K562 (cell line): ENCODE results near the gene TERC. TPM values are rescaled to one million over a fixed set of nuclear protein-coding genes. Genes with fewer than 3 reads are reported as not detected.
A peak's percentile ranks its signal among the peaks of the same experiment; 100 is the strongest.

ENCODE experiments used
- ARHGAP35 ChIP-seq: fragments of 450-650 bp; IDR thresholded peaks from 2 replicates; pipeline ENCODE4 v1.6.1; 2018; ENCODE audit not compliant: partially characterized antibody
- ATF3 ChIP-seq, 2 experiments: fragments of 450-650 bp in 1 of 2; sonication (generic) in 1 of 2; formaldehyde crosslinking in 1 of 2; IDR thresholded peaks in 1 of 2; conservative IDR thresholded peaks in 1 of 2; 2 replicates each; pipeline versions ENCODE4 v1.6.1 to v1.8.1; 2016 to 2023; ENCODE audit warnings: mild to moderate bottlenecking in 2 of 2, moderate library complexity in 2 of 2, inconsistent platforms in 1 of 2, missing genetic modification reagents in 1 of 2
- BCLAF1 ChIP-seq, 2 experiments: fragments of 450-650 bp in 1 of 2; IDR thresholded peaks; 2 replicates each; pipeline ENCODE4 v1.6.1; 2011 to 2017; ENCODE audit warnings: low read depth in 2 of 2, antibody characterized with exemption in 1 of 2, borderline replicate concordance in 1 of 2, low read length in 1 of 2, mild to moderate bottlenecking in 1 of 2, mixed read lengths in 1 of 2; ENCODE audit not compliant: control insufficient read depth in 1 of 2
- EP400 ChIP-seq: fragments of 450-650 bp; IDR thresholded peaks from 2 replicates; pipeline ENCODE4 v1.6.1; 2017; ENCODE audit warnings: antibody characterized with exemption, mild to moderate bottlenecking, moderate library complexity
- HMG20A ChIP-seq: fragments of 450-650 bp; formaldehyde crosslinking; conservative IDR thresholded peaks from 2 replicates; pipeline ENCODE4 v1.4.0; 2020; ENCODE audit warnings: mild to moderate bottlenecking, mixed read lengths
- KAT8 ChIP-seq: fragments of 450-650 bp; IDR thresholded peaks from 2 replicates; pipeline ENCODE4 v1.6.1; 2016; ENCODE audit warnings: low read depth, mild to moderate bottlenecking
- KLF16 ChIP-seq: IDR thresholded peaks from 2 replicates; pipeline ENCODE4 v1.6.1; 2016; ENCODE audit warnings: antibody characterized with exemption
- MED1 ChIP-seq: sonication (generic); formaldehyde crosslinking; IDR thresholded peaks from 2 replicates; pipeline ENCODE4 v1.8.1; 2023; ENCODE audit warnings: missing genetic modification reagents, borderline replicate concordance
- MLX ChIP-seq, 2 experiments: fragments of 450-650 bp in 1 of 2; sonication (generic) in 1 of 2; formaldehyde crosslinking; conservative IDR thresholded peaks; 2 replicates each; pipeline versions ENCODE4 v1.4.0 to v1.8.1; 2020 to 2022; ENCODE audit warnings: mild to moderate bottlenecking in 1 of 2, missing genetic modification reagents in 1 of 2
- NCOA1 ChIP-seq: fragments of 450-650 bp; IDR thresholded peaks from 2 replicates; pipeline ENCODE4 v1.6.1; 2016; ENCODE audit warnings: low read depth
- NCOA6 ChIP-seq: fragments of 450-650 bp; IDR thresholded peaks from 2 replicates; pipeline ENCODE4 v1.6.1; 2017; ENCODE audit warnings: mild to moderate bottlenecking
- NFATC3 ChIP-seq: fragments of 450-650 bp; IDR thresholded peaks from 2 replicates; pipeline ENCODE4 v1.6.1; 2017; ENCODE audit warnings: mild to moderate bottlenecking
- NFRKB ChIP-seq: fragments of 450-650 bp; IDR thresholded peaks from 2 replicates; pipeline ENCODE4 v1.6.1; 2016; ENCODE audit warnings: low read depth
- SMAD4 ChIP-seq: fragments of 250-450 bp; sonication (Bioruptor Pico); conservative IDR thresholded peaks from 2 replicates; pipeline ENCODE4 v1.8.0; 2021; ENCODE audit warnings: inconsistent platforms, mild to moderate bottlenecking, moderate library complexity
- SNAPC5 ChIP-seq: fragments of 250-450 bp; sonication (Bioruptor Pico); IDR thresholded peaks from 2 replicates; pipeline ENCODE4 v1.8.0; 2021; ENCODE audit warnings: moderate library complexity, mild to moderate bottlenecking, inconsistent platforms
- TEAD1 ChIP-seq, 2 experiments: fragments of 450-650 bp in 1 of 2; sonication (generic) in 1 of 2; formaldehyde crosslinking; IDR thresholded peaks; 2 replicates each; pipeline versions ENCODE4 v1.4.0 to v1.8.0; 2020 to 2022; ENCODE audit warnings: mild to moderate bottlenecking in 2 of 2, missing genetic modification reagents in 1 of 2
- ZNF133 ChIP-seq: fragments of 250-450 bp; sonication (Bioruptor Pico); IDR thresholded peaks from 2 replicates; pipeline ENCODE4 v1.4.0; 2020; ENCODE audit warnings: mild to moderate bottlenecking
- ZNF217 ChIP-seq: sonication (generic); formaldehyde crosslinking; IDR thresholded peaks from 2 replicates; pipeline ENCODE4 v1.8.0; 2022; ENCODE audit warnings: mild to moderate bottlenecking, missing genetic modification reagents
- ZNF316 ChIP-seq: fragments of 450-650 bp; IDR thresholded peaks from 2 replicates; pipeline ENCODE4 v1.6.1; 2016
- polyA plus RNA-seq, 8 experiments: library from polyadenylated mRNA; depleted of rRNA in 4 of 8; stranded (reverse) in 5 of 8; unstranded in 3 of 8; fragments of >200 nt; fragmentation: Nextera tagmentation in 2 of 8; fragmentation: Illumina TruSeq in 1 of 8; extraction: Ambion mirVana in 2 of 8; extraction: Trizol in 1 of 8; gene quantifications; 2 replicates each; pipeline versions ENCODE4 v1.2.1 to v1.2.3, GENCODE V29; 2011 to 2014; ENCODE audit warnings: inconsistent platforms in 1 of 8, missing spikeins in 1 of 8
- total RNA-seq, 7 experiments: library from RNA; depleted of rRNA in 6 of 7; stranded (reverse); fragments of >200 nt in 6 of 7; fragmentation: Illumina TruSeq in 2 of 7; extraction: Trizol in 2 of 7; gene quantifications; 2 replicates each; pipeline versions ENCODE4 v1.2.1 to v1.2.3, GENCODE V29; 2011 to 2021; ENCODE audit warnings: low replicate concordance in 1 of 7
- TF ChIP-seq, protein P1 (sequence below): fragments of 250-450 bp; sonication (Bioruptor Pico); IDR thresholded peaks from 2 replicates; pipeline ENCODE4 v1.8.0; 2022; ENCODE audit warnings: inconsistent platforms
- TF ChIP-seq, protein P2 (sequence below): fragments of 250-450 bp; sonication (Bioruptor Pico); IDR thresholded peaks from 2 replicates; pipeline ENCODE4 v1.4.0; 2020; ENCODE audit warnings: borderline replicate concordance

TERC gene
- total and polyA plus RNA-seq, 9 of the 15 experiments (the other 6 are each of a cell fraction or from before 2014, with no cell fraction given) = 0.77 to 234 (median 27.9) TPM; not detected in 3

GRCh38 chr3:169758359-169758994 is 6.4 kb downstream of the TERC start (continued):
- TF ChIP-seq NFRKB (no peak), MED1 (CRISPR knock-in tag) (no peak), SNAPC5 (CRISPR knock-in tag) (no peak), NCOA1 (no peak), HMG20A (CRISPR knock-in tag) (no peak), EP400 (no peak), ZNF217 (CRISPR knock-in tag) (no peak), ZNF133 (CRISPR knock-in tag) (no peak), KLF16 (0 out of 2 replicates have a peak, but pooled peaks have one; percentile 39), NCOA6 (no peak), SMAD4 (CRISPR knock-in tag) (no peak), BCLAF1 (IDR thresholded peaks at IDR 0.05; ENCODE audit: borderline replicate concordance in 1 of 2, control insufficient read depth in 1 of 2, low read depth in 2 of 2, low read length in 1 of 2) (no peak), TEAD1 (CRISPR knock-in tag; IDR thresholded peaks at IDR 0.05) (no peak), NFATC3 (no peak), ZNF316 (no peak), ATF3 (IDR thresholded peaks at IDR 0.05) (no peak), ATF3 (CRISPR knock-in tag; conservative IDR thresholded peaks at IDR 0.05) (no peak), MLX (CRISPR knock-in tag; conservative IDR thresholded peaks at IDR 0.05) (no peak), ARHGAP35 (no peak), KAT8 (no peak)
- TF ChIP-seq, protein P1, sequence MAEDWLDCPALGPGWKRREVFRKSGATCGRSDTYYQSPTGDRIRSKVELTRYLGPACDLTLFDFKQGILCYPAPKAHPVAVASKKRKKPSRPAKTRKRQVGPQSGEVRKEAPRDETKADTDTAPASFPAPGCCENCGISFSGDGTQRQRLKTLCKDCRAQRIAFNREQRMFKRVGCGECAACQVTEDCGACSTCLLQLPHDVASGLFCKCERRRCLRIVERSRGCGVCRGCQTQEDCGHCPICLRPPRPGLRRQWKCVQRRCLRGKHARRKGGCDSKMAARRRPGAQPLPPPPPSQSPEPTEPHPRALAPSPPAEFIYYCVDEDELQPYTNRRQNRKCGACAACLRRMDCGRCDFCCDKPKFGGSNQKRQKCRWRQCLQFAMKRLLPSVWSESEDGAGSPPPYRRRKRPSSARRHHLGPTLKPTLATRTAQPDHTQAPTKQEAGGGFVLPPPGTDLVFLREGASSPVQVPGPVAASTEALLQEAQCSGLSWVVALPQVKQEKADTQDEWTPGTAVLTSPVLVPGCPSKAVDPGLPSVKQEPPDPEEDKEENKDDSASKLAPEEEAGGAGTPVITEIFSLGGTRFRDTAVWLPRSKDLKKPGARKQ (CRISPR knock-in tag) = no peak
- TF ChIP-seq, protein P2, sequence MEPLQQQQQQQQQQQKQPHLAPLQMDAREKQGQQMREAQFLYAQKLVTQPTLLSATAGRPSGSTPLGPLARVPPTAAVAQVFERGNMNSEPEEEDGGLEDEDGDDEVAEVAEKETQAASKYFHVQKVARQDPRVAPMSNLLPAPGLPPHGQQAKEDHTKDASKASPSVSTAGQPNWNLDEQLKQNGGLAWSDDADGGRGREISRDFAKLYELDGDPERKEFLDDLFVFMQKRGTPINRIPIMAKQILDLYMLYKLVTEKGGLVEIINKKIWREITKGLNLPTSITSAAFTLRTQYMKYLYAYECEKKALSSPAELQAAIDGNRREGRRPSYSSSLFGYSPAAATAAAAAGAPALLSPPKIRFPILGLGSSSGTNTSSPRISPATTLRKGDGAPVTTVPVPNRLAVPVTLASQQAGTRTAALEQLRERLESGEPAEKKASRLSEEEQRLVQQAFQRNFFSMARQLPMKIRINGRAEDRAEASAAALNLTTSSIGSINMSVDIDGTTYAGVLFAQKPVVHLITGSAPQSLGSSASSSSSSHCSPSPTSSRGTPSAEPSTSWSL (CRISPR knock-in tag) = no peak
